Activated CD4-positive, alpha-beta T cell treated with anti-CD3 and anti-CD28 coated beads, Interleukin-2, amount 50 U/mL, for 24 hours (primary cell): ENCODE data around the gene LRRC37A2.
"Not testable (repeated sequence)": the region's sequence is repeated elsewhere in the genome, so short reads cannot be mapped to it uniquely, and the experiment has no call there.

Source experiments
- DNase-seq, 2 donors: peaks; one replicate each; pipeline ENCODE4 v3.0.0-alpha.2; 2020; ENCODE audit warnings: low read depth in 1 of 2, low spot score in 1 of 2

The LRRC37A2 gene

DNA sequence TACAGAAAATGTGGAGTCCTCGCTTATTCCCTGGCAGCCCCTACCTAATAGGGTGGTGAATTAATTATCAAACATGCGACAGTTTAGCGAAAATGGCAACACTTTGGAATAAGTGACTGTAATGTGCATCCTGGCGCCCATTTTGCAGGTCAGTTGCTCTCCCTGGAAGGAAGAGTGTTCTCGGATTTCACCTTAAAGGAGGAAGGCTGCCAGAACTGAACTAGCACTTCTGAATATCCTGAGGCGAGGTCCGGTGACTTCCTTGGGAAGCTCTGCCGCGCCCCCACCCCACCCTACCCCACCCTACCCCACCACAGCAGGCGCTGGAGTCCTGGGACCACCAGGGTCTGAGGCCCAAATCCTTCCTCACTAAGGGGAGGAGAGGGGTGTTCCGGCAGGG lies at the start of gene LRRC37A2:
Gene LRRC37A2 (plus strand): TSS at position 301 of the 400 bp plus-strand sequence. CDS start 245 bp downstream, outside the sequence.
- DNase-seq, result not testable (repeated sequence)

DNA sequence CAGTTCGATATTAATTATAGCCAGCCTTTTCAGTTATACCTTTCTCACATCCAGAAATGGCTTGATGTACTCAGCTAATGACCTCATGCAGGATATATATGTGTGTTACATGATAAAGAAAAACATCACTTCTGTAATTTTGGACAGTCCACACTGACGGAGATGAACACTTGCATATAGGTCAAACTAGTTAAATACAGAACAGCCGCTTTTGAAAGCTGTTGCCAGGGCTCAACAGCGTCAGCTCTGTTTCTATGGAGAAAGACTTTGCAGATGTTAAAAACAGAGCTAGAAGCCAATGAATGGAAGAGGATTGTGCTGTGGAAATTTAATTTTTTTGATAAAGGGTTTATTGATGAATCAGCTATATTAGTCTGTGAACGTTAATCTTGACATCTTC lies 44.6 kb upstream of the LRRC37A2 start:
- DNase-seq, result not testable (repeated sequence)

DNA sequence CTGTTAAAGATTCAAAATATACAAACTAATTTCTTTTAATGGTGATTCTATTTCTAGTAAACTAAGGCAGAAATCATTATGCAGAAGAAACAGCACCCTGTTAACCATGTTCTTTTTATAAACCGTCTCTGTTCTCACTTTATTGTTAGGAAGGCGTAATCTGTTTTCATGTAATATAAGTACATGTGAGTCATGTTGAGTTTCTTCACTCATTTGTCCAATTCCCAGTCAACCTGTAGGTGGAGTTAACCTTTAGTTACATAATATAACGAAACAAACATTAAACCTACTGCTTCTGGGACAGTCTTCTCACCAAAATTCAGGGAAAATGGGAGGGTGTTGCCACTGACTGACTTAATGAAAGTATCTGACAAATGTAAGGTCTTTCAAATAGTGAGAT lies 37.8 kb upstream of the LRRC37A2 start:
- not testable (repeated sequence) for DNase-seq

DNA sequence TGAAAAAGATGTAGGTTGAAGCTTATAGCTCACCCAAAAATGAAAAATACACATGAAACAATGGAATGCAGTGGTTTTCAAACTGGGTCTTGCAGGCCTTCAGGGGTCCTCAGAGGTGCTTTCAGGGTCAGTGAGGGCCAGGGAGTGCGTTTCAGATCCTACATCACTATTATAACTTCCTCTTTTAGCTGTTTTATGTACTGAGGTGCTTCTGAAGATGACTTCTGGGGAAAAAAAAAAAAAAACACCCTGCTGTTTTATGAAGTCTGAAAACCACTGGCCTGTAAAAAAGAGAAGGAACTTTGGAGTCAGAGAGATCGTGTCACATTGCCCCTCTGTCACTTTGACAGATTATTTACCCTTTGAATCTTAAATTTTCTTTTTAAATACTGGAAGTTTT lies 36.7 kb upstream of the LRRC37A2 start:
- DNase-seq, result not testable (repeated sequence)

DNA sequence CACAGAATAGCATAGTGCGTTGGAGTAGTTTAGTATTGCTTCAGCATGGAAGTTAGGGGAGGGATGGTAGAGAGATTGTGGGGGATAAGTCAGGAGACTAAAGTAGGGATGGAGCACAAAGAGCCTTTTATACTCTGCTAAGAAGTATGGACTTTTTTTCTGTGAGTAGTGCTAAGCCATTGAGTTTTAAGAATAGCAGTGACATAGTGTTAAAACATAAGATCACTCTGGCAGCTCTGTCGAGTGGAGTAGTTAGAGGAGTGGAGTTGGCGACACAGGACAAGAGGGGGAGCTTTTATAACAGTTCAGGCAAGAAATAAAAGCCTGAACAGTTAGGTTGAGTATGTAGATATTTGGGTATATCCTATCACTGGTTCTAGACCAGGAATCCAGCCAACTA lies 33.4 kb upstream of the LRRC37A2 start:
- DNase-seq, result not testable (repeated sequence)

DNA sequence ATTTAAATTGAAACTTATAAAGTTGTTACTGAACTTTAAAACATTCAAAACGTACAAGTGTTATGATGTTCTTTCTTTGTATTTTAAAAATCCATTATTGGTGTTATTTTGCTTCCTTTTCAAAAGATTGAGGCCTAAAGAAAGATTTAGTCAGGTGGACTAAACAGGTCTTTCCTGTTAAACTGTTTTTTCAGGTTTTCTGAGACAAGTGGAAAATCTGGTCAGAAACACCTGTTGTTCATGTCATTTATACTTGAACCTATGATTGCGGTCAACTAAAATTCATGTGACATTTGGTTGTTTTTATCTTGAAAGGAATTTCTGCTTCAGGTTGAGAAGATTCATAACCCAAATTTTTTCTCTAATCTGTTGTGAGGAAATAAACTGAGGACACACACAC lies 31.0 kb upstream of the LRRC37A2 start:
- not testable (repeated sequence) for DNase-seq

DNA sequence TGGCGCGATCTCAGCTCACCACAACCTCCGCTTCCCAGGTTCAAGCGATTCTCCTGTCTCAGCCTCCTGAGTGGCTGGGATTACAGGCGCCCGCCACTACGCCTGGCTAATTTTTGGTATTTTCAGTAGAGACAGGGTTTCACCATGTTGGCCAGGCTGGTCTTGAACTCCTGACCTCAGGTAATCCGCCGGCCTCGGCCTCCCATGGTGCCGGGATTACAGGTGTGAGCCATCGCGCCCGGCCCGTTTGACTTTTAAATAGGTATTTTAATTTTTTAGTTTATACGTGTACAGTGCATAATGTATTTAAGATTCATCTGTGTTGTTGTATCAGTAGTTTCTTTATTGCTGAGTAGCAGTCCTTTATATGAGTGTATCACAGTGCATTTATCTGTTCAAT lies 20.2 kb upstream of the LRRC37A2 start:
- not testable (repeated sequence) for DNase-seq

DNA sequence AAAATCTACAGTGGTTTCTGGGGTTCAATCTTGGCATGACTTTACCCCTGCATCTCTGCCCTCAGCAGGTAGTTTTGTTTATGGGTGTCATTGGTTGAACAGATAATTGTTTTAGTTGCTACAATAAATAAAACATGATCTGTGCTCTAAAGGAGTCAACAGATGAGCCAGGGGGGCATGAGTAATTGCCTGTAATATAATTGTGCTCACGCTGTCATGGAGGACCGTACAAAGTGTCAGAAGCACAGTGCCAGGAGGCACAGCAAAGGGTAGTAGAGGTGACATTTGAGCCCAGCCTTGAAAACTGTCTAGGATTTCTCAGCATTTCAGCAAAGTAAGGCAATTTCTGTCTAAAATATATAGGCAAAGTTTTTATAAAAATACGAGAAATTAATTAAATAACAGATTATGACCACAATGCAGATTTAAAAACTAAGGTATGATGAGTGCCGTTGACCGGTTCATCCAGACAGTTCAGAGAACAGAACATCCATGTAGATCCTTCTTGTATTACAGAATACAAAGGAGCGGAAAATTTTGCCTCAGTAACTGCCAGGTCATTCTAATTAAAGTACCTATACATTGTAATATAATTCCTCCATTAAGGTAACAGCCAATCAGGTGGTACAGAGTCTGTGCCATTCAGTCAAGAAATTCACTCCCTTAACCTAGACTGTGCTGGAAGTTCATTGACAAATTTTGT lies 12.7 kb upstream of the LRRC37A2 start:
- not testable (repeated sequence) for DNase-seq

DNA sequence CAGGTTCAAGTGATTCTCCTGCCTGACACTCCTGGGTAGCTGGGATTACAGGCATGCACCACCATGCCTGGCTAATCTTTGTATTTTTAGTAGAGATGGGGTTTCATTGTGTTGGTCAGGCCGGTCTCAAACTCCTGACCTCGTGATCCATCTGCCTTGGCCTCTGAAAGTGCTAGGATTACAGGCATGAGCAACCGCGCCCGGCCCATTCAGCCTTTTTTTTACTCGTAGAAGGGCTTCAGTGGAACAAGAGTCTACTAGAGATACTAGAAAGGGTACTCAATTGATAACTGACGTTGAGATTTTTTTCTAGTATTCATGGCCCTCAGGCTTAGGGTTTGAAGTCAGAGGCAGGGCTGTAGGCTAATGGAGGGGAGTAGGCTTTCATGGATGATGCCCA lies 6.4 kb upstream of the LRRC37A2 start:
- DNase-seq, result not testable (repeated sequence)

DNA sequence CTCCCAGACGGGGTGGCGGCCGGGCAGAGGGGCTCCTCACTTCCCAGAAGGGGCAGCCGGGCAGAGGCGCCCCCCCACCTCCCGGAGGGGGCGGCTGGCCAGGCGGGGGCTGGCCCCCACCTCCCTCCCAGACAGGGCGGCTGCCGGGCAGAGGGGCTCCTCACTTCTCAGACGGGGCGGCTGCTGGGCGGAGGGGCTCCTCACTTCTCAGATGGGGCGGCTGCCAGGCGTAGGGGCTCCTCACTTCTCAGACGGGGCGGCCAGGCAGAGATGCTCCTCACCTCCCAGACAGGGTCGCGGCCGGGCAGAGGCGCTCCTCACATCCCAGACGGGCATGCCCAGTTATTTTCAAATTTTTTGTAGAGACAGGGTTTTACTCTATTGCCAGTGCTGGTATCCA lies 22.4 kb downstream of the LRRC37A2 start:
- DNase-seq, result not testable (repeated sequence)

DNA sequence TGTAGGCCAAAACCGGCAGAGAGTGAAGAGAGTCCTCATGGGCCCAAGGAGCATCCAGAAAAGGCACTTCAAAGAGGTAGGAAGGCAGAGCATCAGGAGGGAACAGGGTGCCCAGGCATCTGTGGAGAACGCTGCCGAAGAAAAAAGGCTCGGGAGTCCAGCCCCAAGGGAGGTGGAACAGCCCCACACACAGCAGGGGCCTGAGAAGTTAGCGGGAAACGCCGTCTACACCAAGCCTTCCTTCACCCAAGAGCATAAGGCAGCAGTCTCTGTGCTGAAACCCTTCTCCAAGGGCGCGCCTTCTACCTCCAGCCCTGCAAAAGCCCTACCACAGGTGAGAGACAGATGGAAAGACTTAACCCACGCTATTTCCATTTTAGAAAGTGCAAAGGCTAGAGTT lies 36.3 kb downstream of the LRRC37A2 start:
- not testable (repeated sequence) for DNase-seq

DNA sequence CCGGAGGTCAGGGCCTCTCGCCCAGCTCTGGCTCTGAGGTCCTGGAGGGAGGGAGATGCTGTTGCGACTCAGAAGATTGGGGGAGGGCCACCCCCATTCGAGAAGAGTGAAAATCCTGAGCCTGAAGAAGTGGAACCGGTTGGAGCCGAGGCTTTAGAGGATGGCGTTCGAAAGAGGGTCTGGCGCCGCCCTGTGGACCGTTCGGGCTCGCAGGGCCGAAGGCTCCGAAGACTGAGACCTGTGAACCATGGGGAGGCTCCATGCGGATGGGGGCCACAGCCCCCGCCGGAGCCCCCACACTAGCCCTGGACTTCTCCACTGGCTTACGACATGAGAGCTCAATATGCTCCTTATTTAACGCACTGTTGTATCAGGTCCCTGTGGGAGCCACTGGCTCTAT lies 46.9 kb downstream of the LRRC37A2 start:
- DNase-seq, result not testable (repeated sequence)

DNA sequence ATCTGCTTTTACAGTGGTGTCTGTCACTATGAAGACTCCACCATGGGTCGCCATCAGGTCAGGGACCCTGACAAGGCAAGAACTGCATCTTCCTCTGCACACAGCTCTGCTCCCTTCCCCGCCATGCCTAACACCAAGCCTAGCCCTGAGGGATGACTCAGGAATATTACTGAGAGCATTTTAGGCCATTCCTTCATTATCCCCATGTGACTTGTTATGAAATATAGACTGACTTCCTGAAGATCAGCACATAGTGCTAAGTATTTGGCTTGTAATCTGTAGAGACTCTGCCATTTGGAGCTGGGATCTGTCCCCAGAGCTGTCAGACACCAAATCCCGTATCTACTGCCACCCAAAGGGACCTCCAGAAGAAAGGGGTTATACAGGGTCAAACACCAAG lies 47.8 kb downstream of the LRRC37A2 start:
- DNase-seq, result not testable (repeated sequence)

DNA sequence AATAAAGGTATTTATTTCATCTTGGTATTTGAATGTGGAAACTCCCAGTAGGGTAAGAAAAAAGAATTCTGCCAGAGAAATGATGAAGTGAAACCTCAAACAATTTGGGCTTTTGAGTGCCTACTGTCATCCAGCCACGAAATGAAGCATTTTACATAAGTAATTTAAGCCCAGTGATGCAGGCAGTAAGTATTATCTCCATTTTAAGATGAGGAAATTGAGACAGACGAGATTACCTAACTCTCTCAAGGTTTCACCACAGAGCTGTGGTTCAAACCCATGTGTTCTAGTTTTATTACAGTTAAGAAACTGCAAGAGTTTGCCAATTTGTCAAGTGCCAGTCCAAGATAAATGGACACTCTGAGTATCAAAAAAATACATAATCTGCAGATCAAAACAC lies 54.0 kb downstream of the LRRC37A2 start:
- DNase-seq, result not testable (repeated sequence)

DNA sequence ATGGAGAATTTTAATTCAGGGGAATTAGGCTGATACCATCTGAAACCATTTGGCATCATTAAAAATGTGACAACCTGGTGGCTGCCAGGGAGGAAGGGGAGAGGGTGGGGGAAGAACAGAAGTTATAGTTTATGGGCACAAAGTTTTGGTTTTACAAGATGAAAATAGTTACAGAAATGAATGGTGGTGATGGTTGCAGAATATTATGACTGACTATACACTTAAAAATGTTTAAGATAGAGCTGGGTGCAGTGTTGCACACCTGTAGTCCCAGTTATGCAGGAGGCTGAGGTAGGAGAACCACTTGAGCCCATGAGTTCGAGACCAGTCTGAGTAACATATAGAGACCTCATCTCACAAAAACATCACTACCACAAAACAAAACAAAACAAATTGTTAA lies 54.7 kb downstream of the LRRC37A2 start:
- DNase-seq, result not testable (repeated sequence)

DNA sequence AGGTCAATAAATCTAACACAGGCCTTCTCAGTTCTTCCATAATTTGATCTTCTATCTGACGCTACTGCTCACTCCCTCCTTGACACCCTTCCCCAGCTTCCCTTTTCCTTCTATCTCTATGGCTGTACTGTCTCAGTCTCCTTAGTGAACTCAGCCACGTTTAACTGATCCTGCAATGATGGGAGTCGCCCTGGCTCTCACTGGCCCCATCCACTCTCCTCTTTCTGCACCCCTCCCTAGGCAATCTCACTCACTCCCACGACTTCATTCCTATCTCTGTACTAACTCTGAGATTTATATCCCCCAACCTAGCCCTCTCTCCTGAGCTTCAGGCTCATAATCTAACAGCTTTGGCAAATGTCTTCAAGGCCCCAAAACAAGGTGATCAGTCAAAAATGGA lies 59.5 kb downstream of the LRRC37A2 start:
- not testable (repeated sequence) for DNase-seq

DNA sequence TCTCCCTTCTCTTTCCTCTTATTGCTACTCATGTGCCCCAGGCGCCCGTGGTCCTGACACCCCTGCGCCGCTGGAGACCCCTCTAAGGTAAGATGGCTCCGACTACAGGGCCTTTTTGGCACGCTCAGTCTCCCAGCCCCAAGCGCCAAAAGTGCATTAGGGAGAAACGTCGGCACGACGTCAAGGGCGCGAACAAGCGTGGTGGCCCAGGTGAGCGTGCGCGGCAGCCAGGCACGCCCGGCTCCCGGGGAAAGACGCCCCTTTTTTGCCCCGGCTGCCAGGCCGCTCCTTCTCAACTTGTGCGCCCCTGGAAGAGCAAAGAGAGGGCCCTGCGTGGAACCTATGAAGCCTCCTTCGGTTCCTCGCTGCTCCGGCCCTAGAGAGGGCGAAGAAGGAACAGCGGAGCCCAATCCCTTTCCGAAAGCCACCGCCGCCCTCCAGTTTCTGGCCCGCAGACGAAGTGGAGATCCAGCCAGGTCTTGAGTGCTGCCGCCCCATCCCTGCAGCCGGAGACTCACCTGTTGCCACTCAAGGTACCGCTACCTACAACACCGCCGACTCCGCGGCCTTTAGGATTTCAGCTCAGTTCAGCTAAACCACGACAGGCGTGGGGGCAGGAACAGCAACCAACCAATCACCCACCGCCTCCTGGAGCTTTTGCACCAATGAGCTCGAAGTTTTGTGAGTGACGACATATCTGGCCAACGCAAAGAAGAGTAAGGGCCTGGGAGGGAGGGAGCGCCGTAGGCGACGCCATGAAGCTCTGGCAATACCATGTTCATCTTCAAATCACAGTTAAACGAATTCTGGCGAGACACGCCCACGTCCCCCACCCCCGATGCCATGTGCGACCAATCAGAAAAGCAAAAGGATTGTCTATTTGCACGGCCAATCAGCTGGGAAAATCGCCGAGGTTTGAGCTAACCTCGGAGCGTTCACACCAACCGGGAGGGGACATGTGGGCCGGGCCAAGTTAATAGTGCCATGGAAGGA lies 67.1 kb downstream of the LRRC37A2 start, which contains the start of gene ARL17A:
Gene ARL17A (minus strand): TSS at position 609 of the 993 bp plus-strand sequence. CDS start 3,369 bp downstream, outside the sequence.
- peak; percentile 54 to 68 for DNase-seq

DNA sequence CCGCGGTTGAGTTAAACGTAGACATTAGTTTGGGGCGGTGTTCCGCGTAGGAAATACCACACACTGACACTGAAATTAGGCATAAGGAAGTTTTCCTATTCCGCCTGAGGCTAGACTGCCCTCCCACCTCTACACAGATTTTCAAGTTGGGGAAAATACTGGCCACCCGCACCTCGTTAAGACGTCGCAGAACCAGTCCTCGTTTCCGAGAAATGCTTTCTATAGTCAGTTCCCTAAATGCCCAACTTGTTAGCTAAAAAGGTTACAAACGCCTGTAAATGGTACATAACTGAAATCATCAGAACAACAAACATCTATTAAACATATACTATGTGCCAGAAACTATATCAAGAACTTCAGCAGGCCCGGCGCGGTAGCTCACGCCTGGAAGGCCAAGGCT lies 67.8 kb downstream of the LRRC37A2 start:
- not testable (repeated sequence) for DNase-seq

DNA sequence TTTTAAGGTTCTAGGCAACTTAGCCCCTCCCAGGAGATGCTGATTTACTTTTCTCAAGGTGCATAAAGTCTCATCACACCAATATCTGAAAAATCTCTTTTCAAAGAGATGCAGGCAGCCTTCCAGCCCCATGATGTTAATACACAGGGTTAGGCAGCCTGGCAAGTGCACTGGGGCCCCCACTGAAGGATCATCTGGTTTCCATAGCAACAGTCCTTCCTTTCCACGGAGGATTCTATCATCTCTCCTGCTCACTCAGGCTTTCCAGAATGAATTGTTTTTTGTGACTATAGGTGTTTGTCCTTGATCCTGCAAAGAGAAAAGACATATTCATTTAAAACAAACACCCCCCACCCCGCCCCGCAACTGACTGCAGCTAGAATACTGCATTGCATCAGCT lies 73.2 kb downstream of the LRRC37A2 start:
- DNase-seq, result not testable (repeated sequence)

DNA sequence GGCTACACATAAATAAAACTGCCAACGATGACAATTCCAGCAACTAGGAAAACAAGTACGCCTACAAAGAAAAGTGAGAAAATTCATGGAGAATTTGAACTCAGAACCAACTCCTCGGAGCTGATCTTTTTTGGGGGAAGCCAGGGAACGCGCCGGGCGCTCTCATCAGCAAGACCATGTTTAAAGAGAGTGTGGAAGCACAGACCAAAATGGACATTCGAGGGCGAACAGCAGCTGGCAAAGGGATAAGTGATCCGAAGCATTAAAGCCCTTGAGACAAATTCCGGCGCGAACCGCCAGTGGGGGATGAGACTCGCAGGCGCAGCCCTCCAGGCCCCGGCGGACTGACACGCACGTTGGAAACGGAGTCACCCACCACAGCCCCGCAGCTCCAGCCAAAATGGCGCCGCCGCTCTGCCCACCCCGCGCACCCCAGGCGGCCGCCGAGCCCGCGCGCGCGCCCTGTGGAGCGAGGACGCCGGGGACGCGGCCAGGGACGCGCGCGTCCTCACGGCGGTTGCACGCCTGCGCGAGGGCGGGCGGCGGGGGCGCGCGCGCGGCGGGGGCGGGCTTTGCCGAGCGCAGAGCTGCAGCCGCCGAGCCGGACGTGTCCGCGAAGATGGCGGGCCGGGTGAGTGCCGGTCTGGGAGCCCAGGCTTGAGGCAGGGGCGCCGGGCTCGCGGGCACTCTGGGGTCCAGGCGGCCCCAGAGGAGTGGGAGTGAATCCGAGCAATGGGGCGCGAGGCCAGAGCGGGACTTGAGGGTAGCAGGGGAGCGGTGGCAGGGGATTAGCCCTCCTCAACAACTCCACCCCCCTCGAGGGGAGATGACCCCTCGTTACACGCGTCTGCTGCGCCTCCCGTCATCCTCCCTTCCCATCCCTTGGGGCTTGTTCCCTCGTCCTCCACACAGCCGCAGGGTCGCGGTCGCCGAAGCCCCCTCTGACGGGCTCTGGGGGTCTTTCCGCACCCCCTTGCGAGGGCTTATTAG lies 78.2 kb downstream of the LRRC37A2 start, which contains the start of gene NSF:
Gene NSF (plus strand): TSS at position 513 of the 990 bp plus-strand sequence. CDS start 107 bp downstream, at position 620.
- DNase-seq, result not testable (repeated sequence)
